ENCODE data around the gene UBE2J2. TPM values are rescaled to one million over a fixed set of nuclear protein-coding genes. Genes with fewer than 3 reads are reported as not detected.

UBE2J2 gene
- polyA plus RNA-seq, 1 donor from 2014 or later = 79.7 TPM

DNA sequence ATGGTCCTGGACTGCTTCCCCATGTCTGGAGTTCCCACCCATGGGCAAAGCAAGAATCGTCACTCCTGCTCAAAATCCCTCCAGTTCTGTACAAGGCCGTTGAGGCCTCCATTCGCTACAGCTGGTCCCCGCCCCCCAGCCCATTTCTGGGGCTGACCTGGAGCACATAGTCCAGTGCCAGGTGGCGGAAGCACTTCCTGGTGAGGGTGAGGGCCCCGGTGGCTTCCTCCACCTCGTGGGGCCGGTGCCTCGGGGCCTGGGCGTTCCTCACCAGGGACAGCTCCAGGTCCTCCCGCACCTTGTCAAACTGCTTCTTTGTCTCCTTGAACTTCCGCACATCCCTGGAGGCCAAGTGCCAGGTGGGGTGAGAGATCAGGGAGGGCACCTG lies 26.7 kb upstream of the UBE2J2 start:
- no peak overlapping the region for H3K9ac ChIP-seq (ENCODE audit: low read length)
- no peaks in the 10 kb centered on the region for H3F3A ChIP-seq (ENCODE audit: insufficient read depth, low read length, poor library complexity, severe bottlenecking)
- H3K4me3 ChIP-seq (ENCODE audit: low read length) = no peak overlapping the region
- H3K9me2 ChIP-seq (ENCODE audit: insufficient read depth, low read length) = no peaks in the 10 kb centered on the region
- no peak overlapping the region for H2AFZ ChIP-seq (ENCODE audit: low read depth, low read length)
- H3K79me2 ChIP-seq (replicated peaks; ENCODE audit: insufficient read depth, low read length) = peaks cover 15% of the 10 kb centered on the region
- no peak overlapping the region for H3K4me2 ChIP-seq (ENCODE audit: low read length)
- H3K27ac ChIP-seq (ENCODE audit: low read length) = no peak overlapping the region
- no peaks in the 10 kb centered on the region for H3K27me3 ChIP-seq (ENCODE audit: insufficient read depth, low read depth, low read length)
- TF ChIP-seq EZH2 (IDR thresholded peaks at IDR 0.05; ENCODE audit: borderline replicate concordance, insufficient read depth, low read length, poor library complexity, severe bottlenecking) = no peak
- no peak for TF ChIP-seq CTCF (IDR thresholded peaks at IDR 0.05; ENCODE audit: poor library complexity, severe bottlenecking)
- TF ChIP-seq, protein P1, sequence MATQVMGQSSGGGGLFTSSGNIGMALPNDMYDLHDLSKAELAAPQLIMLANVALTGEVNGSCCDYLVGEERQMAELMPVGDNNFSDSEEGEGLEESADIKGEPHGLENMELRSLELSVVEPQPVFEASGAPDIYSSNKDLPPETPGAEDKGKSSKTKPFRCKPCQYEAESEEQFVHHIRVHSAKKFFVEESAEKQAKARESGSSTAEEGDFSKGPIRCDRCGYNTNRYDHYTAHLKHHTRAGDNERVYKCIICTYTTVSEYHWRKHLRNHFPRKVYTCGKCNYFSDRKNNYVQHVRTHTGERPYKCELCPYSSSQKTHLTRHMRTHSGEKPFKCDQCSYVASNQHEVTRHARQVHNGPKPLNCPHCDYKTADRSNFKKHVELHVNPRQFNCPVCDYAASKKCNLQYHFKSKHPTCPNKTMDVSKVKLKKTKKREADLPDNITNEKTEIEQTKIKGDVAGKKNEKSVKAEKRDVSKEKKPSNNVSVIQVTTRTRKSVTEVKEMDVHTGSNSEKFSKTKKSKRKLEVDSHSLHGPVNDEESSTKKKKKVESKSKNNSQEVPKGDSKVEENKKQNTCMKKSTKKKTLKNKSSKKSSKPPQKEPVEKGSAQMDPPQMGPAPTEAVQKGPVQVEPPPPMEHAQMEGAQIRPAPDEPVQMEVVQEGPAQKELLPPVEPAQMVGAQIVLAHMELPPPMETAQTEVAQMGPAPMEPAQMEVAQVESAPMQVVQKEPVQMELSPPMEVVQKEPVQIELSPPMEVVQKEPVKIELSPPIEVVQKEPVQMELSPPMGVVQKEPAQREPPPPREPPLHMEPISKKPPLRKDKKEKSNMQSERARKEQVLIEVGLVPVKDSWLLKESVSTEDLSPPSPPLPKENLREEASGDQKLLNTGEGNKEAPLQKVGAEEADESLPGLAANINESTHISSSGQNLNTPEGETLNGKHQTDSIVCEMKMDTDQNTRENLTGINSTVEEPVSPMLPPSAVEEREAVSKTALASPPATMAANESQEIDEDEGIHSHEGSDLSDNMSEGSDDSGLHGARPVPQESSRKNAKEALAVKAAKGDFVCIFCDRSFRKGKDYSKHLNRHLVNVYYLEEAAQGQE (IDR thresholded peaks at IDR 0.05; ENCODE audit: borderline replicate concordance) = no peak
- no peak for TF ChIP-seq POLR2AphosphoS5 (IDR thresholded peaks at IDR 0.05)
- no peak for TF ChIP-seq TAF1 (IDR thresholded peaks at IDR 0.05; ENCODE audit: low read depth)
- no peak for TF ChIP-seq SMC3 (conservative IDR thresholded peaks at IDR 0.05; ENCODE audit: poor library complexity)
- no peak for TF ChIP-seq RAD21 (conservative IDR thresholded peaks at IDR 0.05)
- TF ChIP-seq EP300 (conservative IDR thresholded peaks at IDR 0.05; ENCODE audit: poor library complexity, severe bottlenecking) = no peak
- no peak for TF ChIP-seq MXI1 (conservative IDR thresholded peaks at IDR 0.05; ENCODE audit: poor library complexity, severe bottlenecking)
- H3K36me3 ChIP-seq (ENCODE audit: insufficient read depth, low read length) = no peaks in the 10 kb centered on the region
- H4K20me1 ChIP-seq (ENCODE audit: insufficient read depth) = peaks cover 2% of the 10 kb centered on the region
- no peaks in the 10 kb centered on the region for H3K9me3 ChIP-seq (ENCODE audit: low read length)

- H3F3A ChIP-seq (ENCODE audit: insufficient read depth, low read length, poor library complexity, severe bottlenecking) = no peaks in the 10 kb centered on the region
- H3K27me3 ChIP-seq (ENCODE audit: insufficient read depth, low read depth, low read length) = no peaks in the 10 kb centered on the region
- H3K4me3 ChIP-seq (ENCODE audit: low read length) = no peak overlapping the region
- no peak overlapping the region for H3K4me2 ChIP-seq (ENCODE audit: low read length)
- H3K9me3 ChIP-seq (ENCODE audit: low read length) = no peaks in the 10 kb centered on the region
- no peaks in the 10 kb centered on the region for H3K36me3 ChIP-seq (ENCODE audit: insufficient read depth, low read length)
- H2AFZ ChIP-seq (ENCODE audit: low read depth, low read length) = no peak overlapping the region
- peaks cover 2% of the 10 kb centered on the region for H4K20me1 ChIP-seq (ENCODE audit: insufficient read depth)
- TF ChIP-seq CTCF (IDR thresholded peaks at IDR 0.05; ENCODE audit: poor library complexity, severe bottlenecking) (peak; percentile 43), TAF1 (IDR thresholded peaks at IDR 0.05; ENCODE audit: low read depth) (no peak)
- no peak overlapping the region for H3K9ac ChIP-seq (ENCODE audit: low read length)
- H3K9me2 ChIP-seq (ENCODE audit: insufficient read depth, low read length) = no peaks in the 10 kb centered on the region
- H3K79me2 ChIP-seq (replicated peaks; ENCODE audit: insufficient read depth, low read length) = peaks cover 9% of the 10 kb centered on the region
- no peak overlapping the region for H3K27ac ChIP-seq (ENCODE audit: low read length)
Observed at GRCh38 chr1:1299686-1300351, 26.2 kb upstream of the UBE2J2 start.

All from neural cell (in vitro differentiated cells).